Measurements from ENCODE around the gene DST.

Gene DST

DNA sequence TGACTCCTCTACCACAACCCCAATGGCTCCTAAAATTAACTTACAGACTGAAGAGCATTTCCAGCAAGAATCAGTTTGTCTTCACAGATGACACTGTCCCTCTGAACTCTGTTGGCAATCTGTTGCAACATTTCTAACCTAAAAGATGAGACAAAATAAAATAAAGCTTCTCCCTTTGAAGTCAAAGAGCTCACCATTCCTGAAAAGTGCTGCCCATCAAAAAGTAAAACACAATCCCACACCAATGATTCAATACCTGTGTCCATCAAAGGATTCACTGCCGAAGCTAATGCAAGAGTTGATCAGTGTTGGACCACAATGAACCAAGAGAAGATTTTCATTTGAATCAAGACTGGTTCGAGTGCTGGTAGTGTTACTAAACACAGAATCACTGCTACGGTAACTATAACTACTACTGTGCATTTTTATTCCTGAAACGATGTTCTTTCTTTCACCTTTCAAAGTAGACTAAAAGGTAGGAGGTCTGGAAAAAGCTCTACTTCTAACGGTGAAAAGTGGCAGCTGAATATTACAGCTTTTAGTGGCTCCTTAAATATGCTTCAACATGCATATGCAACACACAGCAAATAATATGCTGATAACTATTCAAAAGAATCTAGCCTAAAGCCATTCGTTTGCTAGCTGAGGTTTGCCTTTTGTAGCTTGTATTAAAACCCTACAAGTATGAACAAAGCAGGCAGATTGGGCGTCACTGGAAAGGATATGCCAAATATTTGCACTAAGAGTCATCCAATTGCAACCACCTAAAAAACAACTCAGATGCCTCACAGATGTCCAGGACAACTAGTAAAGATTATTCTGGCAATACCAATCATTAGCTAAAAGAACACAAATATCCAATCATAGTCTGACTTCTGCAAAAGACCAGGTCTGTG is at the start of gene DST:
Gene DST (minus strand): TSS at position 524 of the 896 bp plus-strand sequence.
- in situ Hi-C loops (cut with HindIII; ENCODE audit: low sequenced_read_pairs): no loop called here
- TF ChIP-seq, protein P1, sequence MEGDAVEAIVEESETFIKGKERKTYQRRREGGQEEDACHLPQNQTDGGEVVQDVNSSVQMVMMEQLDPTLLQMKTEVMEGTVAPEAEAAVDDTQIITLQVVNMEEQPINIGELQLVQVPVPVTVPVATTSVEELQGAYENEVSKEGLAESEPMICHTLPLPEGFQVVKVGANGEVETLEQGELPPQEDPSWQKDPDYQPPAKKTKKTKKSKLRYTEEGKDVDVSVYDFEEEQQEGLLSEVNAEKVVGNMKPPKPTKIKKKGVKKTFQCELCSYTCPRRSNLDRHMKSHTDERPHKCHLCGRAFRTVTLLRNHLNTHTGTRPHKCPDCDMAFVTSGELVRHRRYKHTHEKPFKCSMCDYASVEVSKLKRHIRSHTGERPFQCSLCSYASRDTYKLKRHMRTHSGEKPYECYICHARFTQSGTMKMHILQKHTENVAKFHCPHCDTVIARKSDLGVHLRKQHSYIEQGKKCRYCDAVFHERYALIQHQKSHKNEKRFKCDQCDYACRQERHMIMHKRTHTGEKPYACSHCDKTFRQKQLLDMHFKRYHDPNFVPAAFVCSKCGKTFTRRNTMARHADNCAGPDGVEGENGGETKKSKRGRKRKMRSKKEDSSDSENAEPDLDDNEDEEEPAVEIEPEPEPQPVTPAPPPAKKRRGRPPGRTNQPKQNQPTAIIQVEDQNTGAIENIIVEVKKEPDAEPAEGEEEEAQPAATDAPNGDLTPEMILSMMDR (IDR thresholded peaks at IDR 0.05; ENCODE audit: low read depth, low read length): no peak
- no peak within 1 kb of the TSS for H3K4me3 ChIP-seq (ENCODE audit: low read depth, low read length)
- peak; percentile 94 for DNase-seq (ENCODE audit: low read depth, low spot score)

DNA sequence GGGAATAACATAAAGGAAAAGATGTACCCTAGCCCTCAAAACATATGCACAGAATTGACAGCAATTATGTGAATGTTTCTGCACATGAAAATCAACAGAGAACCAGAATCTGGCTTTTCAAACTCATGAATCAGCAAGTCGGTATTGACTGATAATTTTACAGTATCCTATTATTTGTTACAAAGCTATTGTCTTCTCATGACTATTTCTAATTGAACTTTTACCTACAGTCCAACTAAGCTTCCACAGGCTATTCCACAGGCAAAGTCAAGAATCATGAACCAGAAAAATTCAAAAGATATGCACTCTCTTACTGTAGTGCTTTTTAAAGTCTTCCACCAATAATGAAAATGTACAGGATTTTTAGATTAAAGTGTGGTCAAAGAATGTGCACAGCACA is 49.1 kb upstream of the DST start:
- TF ChIP-seq, protein P1 (IDR thresholded peaks at IDR 0.05; ENCODE audit: low read depth, low read length): no peak

DNA sequence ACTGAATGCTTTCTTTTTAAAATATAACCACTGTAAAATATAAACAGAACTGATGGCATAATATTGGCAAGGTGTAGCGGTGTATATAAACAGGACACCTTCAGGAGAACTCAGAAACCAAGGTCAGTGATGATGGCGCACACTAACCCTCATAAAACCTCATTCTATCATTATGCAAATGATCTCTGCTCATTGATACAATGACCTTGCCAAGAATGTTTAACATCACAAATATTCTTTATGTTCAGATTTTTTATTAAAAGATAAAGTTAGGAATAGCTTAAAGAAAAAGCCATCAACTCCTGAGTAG is 48.6 kb upstream of the DST start:
- peak overlapping the region; percentile 2 for H3K4me3 ChIP-seq (ENCODE audit: low read depth, low read length)
- DNase-seq (ENCODE audit: low read depth, low spot score): no peak
- in situ Hi-C loops (cut with HindIII; ENCODE audit: low sequenced_read_pairs): no loop called here
- TF ChIP-seq, protein P1 (IDR thresholded peaks at IDR 0.05; ENCODE audit: low read depth, low read length): no peak

More for the DNA sequence above, 49.1 kb upstream of the DST start:
- DNase-seq (ENCODE audit: low read depth, low spot score): no peak
- in situ Hi-C loops (cut with HindIII; ENCODE audit: low sequenced_read_pairs): no loop called here
- H3K4me3 ChIP-seq (ENCODE audit: low read depth, low read length): peak overlapping the region; percentile 32

DNA sequence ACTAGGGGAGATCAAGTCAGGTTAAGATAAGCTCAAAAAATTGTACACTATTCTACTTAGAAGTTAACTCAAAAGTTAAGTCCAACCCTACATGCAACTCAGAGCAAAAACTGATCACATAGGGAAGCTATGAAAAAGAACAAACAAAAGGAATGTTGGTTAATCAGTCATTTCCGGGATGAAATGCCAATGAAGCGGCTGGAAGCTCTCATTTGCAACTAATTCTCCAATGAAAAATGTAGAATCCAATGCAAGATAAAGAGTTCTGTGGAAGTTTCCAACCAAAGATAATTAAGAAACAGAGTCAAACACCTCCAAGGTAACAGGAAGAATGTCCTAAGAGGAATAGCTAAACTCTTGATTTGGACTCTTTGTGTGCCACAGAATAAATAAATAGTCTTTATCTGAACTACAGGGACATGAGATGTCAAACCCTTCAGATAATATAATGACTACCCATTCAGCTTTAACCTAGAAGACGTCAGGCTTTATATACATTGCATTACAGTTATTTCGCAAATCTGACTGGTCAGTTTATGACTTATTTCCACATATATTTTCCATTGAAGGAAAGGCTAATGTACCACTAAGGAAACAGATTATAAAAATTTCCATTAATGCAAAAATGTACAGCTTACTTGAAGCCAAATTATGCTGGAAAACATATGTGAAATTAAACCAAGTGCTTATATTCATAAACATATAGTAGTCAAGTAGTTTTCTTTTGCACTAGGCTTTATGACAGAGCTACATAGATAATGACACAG is 48.0 kb upstream of the DST start:
- peak; percentile 69 for DNase-seq (ENCODE audit: low read depth, low spot score)
- H3K4me3 ChIP-seq (ENCODE audit: low read depth, low read length): peak overlapping the region; percentile 4
- in situ Hi-C loops (cut with HindIII; ENCODE audit: low sequenced_read_pairs): no loop called here
- TF ChIP-seq, protein P1 (IDR thresholded peaks at IDR 0.05; ENCODE audit: low read depth, low read length): no peak

DNA sequence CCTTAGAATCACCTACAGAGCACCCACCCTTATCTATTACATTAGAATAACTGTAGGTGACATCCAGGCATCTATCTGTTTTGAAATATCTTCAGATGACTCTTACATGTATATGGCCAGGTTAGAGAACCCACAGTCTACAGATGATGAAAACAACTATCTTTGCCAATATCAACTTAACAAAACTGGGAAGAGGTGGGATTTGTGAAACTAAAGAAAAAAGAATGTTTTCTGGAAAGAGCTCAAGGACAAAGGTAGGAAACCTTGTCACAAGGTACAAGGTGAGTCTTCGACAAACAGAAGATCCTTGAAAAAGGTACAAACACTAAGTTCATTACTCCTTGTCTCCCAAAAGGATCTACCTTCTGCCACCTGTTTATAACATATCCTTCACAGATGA is 47.0 kb upstream of the DST start:
- no peak for DNase-seq (ENCODE audit: low read depth, low spot score)
- in situ Hi-C loops (cut with HindIII; ENCODE audit: low sequenced_read_pairs): no loop called here
- TF ChIP-seq, protein P1 (IDR thresholded peaks at IDR 0.05; ENCODE audit: low read depth, low read length): no peak
- H3K4me3 ChIP-seq (ENCODE audit: low read depth, low read length): no peak overlapping the region

DNA sequence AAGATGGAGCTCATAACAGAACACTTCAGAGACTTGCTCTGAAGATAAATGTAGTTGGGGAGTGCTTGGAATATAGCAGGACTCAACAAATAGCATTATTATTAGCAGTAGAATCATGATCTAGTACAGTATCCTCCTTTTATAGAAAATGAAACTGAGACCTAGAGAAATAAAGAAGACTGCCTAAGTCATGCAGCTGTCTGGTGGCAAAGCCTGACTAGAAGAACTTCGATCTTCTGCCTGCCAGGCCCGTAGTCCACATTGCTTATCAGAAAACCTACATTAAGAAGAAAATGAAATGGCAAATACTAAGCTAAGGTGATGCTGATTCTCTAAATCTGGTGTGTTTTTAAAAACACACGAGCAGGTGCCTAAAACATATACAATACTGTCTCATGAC is 46.4 kb upstream of the DST start:
- DNase-seq (ENCODE audit: low read depth, low spot score): no peak
- in situ Hi-C loops (cut with HindIII; ENCODE audit: low sequenced_read_pairs): no loop called here
- TF ChIP-seq, protein P1 (IDR thresholded peaks at IDR 0.05; ENCODE audit: low read depth, low read length): no peak
- no peak overlapping the region for H3K4me3 ChIP-seq (ENCODE audit: low read depth, low read length)
